ENCODE measurements around the gene CNPY3. TPM values are rescaled to one million over a fixed set of nuclear protein-coding genes. Genes with fewer than 3 reads are reported as not detected.

CNPY3 gene
- total and polyA plus RNA-seq, 2 of the 13 experiments (the other 11 are each of a cell fraction or from before 2014, with no cell fraction given) = 42.3 to 60.2 TPM

DNA sequence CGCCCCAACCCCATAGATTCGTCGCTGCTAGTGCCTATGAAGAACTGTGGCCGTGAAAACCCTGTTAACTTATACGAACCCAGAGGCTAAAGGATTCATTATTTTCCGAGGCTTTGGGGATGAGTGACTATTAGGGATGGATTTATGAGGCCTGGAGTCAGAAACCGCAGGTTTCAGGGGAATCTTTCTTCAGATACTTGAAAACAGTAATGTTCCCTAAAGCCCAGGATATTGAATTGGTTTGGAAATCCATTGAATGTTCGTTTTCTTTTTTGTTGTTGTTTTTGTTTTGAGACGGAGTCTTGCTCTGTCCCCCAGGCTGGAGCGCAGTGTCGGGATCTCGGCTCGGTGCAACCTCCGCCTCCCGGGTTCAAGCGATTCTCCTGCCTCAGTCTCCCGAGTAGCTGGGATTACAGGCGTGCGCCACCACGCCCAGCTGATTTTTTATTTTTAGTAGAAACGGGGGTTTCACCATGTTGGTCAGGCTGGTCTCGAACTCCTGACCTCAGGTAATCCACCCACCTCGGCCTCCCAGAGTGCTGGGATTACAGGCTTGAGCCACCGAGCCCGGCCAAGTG, 49.0 kb upstream of the CNPY3 start (continued):
- TF ChIP-seq, protein P1, sequence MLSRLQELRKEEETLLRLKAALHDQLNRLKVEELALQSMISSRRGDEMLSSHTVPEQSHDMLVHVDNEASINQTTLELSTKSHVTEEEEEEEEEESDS (CRISPR knock-in tag; IDR thresholded peaks at IDR 0.05; ENCODE audit: borderline replicate concordance) = peak; percentile 19; the same call in 1 of the 2 replicates
- TF ChIP-seq, protein P2, sequence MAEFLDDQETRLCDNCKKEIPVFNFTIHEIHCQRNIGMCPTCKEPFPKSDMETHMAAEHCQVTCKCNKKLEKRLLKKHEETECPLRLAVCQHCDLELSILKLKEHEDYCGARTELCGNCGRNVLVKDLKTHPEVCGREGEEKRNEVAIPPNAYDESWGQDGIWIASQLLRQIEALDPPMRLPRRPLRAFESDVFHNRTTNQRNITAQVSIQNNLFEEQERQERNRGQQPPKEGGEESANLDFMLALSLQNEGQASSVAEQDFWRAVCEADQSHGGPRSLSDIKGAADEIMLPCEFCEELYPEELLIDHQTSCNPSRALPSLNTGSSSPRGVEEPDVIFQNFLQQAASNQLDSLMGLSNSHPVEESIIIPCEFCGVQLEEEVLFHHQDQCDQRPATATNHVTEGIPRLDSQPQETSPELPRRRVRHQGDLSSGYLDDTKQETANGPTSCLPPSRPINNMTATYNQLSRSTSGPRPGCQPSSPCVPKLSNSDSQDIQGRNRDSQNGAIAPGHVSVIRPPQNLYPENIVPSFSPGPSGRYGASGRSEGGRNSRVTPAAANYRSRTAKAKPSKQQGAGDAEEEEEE (CRISPR knock-in tag; IDR thresholded peaks at IDR 0.05; ENCODE audit: borderline replicate concordance) = 0 out of 2 replicates have a peak, but pooled peaks have one; percentile 48
- TF ChIP-seq KDM5B (CRISPR knock-in tag; IDR thresholded peaks at IDR 0.05; ENCODE audit: borderline replicate concordance) (0 out of 2 replicates have a peak, but pooled peaks have one; percentile 2), TMF1 (CRISPR knock-in tag; IDR thresholded peaks at IDR 0.05; ENCODE audit: low read depth) (peak; percentile 29; the same call in 1 of the 2 replicates), ZNF34 (CRISPR knock-in tag; IDR thresholded peaks at IDR 0.05; ENCODE audit: borderline replicate concordance) (0 out of 2 replicates have a peak, but pooled peaks have one; percentile 10), ZNF44 (CRISPR knock-in tag; IDR thresholded peaks at IDR 0.05) (0 out of 2 replicates have a peak, but pooled peaks have one; percentile 50), GLI4 (CRISPR knock-in tag; IDR thresholded peaks at IDR 0.05; ENCODE audit: borderline replicate concordance) (0 out of 2 replicates have a peak, but pooled peaks have one; percentile 22), ZNF552 (CRISPR knock-in tag; IDR thresholded peaks at IDR 0.05; ENCODE audit: borderline replicate concordance) (peak; percentile 9; the same call in 1 of the 2 replicates)
- TF ChIP-seq, protein P3, sequence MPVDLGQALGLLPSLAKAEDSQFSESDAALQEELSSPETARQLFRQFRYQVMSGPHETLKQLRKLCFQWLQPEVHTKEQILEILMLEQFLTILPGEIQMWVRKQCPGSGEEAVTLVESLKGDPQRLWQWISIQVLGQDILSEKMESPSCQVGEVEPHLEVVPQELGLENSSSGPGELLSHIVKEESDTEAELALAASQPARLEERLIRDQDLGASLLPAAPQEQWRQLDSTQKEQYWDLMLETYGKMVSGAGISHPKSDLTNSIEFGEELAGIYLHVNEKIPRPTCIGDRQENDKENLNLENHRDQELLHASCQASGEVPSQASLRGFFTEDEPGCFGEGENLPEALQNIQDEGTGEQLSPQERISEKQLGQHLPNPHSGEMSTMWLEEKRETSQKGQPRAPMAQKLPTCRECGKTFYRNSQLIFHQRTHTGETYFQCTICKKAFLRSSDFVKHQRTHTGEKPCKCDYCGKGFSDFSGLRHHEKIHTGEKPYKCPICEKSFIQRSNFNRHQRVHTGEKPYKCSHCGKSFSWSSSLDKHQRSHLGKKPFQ (CRISPR knock-in tag; IDR thresholded peaks at IDR 0.05; ENCODE audit: insufficient replicate concordance) = peak; percentile 40
- TF ChIP-seq, protein P4, sequence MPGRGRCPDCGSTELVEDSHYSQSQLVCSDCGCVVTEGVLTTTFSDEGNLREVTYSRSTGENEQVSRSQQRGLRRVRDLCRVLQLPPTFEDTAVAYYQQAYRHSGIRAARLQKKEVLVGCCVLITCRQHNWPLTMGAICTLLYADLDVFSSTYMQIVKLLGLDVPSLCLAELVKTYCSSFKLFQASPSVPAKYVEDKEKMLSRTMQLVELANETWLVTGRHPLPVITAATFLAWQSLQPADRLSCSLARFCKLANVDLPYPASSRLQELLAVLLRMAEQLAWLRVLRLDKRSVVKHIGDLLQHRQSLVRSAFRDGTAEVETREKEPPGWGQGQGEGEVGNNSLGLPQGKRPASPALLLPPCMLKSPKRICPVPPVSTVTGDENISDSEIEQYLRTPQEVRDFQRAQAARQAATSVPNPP (CRISPR knock-in tag; IDR thresholded peaks at IDR 0.05) = peak; percentile 40; the same call in 1 of the 2 replicates
